ENCODE data around the gene RMI2.

Gene RMI2

DNA sequence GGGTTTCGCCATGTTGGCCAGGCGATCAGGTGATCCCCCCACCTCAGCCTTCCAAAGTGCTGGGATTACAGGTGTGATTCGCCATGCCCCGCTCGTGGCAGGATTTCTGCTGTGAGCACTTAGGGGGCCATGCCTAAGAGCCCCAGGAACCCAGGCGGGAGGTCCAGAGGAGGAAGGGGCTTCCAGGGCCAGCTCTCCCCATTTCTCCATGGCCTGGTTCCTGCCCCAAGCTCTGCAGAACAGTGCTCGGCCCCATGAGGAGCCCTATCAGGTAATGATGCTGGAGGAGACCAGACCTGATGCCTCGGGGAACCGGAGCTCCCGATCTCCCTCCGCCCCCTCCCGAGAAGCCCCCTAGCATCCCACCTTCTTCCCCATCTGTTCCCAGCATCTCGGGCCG is 53.6 kb downstream of the RMI2 start:
- no peak for DNase-seq (ENCODE audit: low read depth in 2 of 2)

DNA sequence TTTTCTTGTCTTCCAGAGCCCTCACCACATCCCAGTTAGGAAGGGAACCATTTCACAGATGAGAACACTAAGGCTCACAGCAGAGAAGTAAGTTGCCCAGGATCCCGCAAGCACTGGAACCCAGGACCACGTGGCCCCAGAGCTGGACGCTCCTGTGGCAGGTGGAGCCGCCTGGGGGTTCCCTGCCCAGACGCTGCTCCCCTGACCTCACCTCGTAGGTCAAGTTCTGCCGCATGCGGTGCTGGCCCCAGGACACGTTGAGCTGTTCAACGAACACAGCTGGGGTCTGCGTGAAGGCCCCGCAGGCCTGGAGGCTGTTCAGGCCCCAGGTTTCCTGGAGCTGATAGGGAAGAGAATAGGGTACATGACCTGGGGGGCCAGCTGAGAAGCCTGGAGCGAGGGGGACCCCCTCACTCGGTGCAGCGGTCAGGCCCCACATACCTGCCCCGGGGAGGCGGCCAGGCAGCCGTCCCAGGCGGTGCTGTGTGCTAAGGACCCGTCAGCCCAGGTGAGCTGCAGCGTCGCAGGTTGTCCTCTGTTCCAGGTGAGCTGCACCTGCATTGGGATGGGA is 54.1 kb downstream of the RMI2 start:
- no peak for DNase-seq (ENCODE audit: low read depth in 2 of 2)

DNA sequence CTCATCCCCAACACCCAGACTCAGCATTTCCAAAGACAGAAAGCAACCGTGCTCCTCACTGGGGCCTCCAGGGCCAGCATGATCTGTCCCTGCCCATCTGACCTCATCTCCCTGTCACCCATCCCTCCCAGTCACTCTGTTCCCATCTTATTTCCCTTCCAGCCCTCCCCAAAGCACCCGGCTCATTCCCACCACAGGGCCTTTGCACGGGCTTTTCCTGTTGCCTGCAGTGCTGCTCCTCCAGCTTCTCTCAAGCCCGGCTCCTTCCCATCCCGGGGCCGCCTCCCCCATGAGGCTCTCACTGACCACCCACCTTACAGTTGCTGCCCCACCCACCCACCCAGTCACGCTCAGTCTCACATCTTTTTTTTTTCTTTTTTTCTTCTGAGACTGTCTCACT is 54.8 kb downstream of the RMI2 start:
- no peak for DNase-seq (ENCODE audit: low read depth in 2 of 2)
